ENCODE measurements around the gene PCSK5. TPM values are rescaled to one million over a fixed set of nuclear protein-coding genes. Genes with fewer than 3 reads are reported as not detected.

PCSK5 gene
- total and polyA plus RNA-seq, 8 donors: 0.37 to 86.3 (median 4.9) TPM

DNA sequence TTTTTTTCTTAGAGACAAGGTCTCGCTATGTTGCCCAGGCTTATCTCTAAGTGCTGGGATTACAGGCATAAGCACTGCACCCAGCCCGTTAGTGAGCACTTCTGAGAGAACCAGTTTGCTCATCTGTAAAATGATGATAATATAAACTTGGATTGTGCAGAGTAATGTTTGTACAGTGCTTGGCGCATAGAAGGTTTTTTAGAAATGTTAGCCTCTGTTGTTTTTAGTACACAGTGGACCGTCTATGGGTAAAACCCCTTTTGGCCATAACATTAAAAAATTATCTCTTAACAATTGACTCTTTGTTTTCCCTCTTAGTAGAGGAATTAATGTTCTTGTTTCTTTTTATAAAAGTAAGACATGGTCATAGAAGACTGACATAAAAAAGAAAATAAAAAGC is 202.1 kb downstream of the PCSK5 start:
- no peak overlapping the region for H3K27ac ChIP-seq
- no peak overlapping the region for H3K4me3 ChIP-seq
- H3K27me3 ChIP-seq: no peaks in the 10 kb centered on the region
- no peak for TF ChIP-seq EP300 (IDR thresholded peaks at IDR 0.05)
- no peak for TF ChIP-seq POLR2AphosphoS5 (IDR thresholded peaks at IDR 0.05)
- no peak for TF ChIP-seq POLR2A (IDR thresholded peaks at IDR 0.05)
- TF ChIP-seq, protein P1, sequence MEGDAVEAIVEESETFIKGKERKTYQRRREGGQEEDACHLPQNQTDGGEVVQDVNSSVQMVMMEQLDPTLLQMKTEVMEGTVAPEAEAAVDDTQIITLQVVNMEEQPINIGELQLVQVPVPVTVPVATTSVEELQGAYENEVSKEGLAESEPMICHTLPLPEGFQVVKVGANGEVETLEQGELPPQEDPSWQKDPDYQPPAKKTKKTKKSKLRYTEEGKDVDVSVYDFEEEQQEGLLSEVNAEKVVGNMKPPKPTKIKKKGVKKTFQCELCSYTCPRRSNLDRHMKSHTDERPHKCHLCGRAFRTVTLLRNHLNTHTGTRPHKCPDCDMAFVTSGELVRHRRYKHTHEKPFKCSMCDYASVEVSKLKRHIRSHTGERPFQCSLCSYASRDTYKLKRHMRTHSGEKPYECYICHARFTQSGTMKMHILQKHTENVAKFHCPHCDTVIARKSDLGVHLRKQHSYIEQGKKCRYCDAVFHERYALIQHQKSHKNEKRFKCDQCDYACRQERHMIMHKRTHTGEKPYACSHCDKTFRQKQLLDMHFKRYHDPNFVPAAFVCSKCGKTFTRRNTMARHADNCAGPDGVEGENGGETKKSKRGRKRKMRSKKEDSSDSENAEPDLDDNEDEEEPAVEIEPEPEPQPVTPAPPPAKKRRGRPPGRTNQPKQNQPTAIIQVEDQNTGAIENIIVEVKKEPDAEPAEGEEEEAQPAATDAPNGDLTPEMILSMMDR (IDR thresholded peaks at IDR 0.05): no peak
- peaks cover 0 to 10% (median 6%) of the 10 kb centered on the region in 4 donors for H3K36me3 ChIP-seq
- H3K4me1 ChIP-seq: no peaks in the 10 kb centered on the region
- intact Hi-C loops (cut with DNase I; ENCODE audit: low total_unique reads): no loop called here
- WGBS, 5 donors: 27 to 47% (median 40%) methylated on average over 4 of the region's 4 CpGs
- H3K9me3 ChIP-seq: no peaks in the 10 kb centered on the region
- DNase-seq: no peak

DNA sequence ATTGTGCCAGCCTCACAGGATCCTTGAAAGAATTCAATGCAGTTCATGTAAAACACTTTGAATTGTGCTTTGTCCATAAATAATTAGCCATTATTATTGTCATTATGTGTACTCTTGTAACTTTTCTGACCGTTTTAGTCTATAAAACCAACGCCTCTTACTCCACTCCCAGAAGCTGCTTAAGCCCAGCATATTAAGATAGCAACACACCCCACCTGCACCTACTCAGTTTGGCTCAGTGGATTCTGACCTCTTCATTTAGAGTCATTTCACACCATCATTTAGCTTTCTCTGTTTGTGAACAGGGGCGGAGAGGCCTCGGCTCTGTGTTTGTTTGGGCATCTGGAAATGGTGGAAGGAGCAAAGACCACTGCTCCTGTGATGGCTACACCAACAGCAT is 205.1 kb downstream of the PCSK5 start:
- WGBS, 5 donors: 72 to 82% (median 78%) methylated on average over 4 of the region's 4 CpGs
- intact Hi-C loops (cut with DNase I; ENCODE audit: low total_unique reads): no loop called here
- no peaks in the 10 kb centered on the region for H3K27me3 ChIP-seq
- H3K9me3 ChIP-seq: no peaks in the 10 kb centered on the region
- peaks cover 0 to 15% (median 10%) of the 10 kb centered on the region in 4 donors for H3K36me3 ChIP-seq
- H3K4me1 ChIP-seq: no peaks in the 10 kb centered on the region
- H3K27ac ChIP-seq: no peak overlapping the region
- H3K4me3 ChIP-seq: no peak overlapping the region
- no peak for DNase-seq
- TF ChIP-seq POLR2A (IDR thresholded peaks at IDR 0.05): no peak
- TF ChIP-seq, protein P1 (IDR thresholded peaks at IDR 0.05): no peak
- no peak for TF ChIP-seq EP300 (IDR thresholded peaks at IDR 0.05)
- TF ChIP-seq POLR2AphosphoS5 (IDR thresholded peaks at IDR 0.05): no peak

DNA sequence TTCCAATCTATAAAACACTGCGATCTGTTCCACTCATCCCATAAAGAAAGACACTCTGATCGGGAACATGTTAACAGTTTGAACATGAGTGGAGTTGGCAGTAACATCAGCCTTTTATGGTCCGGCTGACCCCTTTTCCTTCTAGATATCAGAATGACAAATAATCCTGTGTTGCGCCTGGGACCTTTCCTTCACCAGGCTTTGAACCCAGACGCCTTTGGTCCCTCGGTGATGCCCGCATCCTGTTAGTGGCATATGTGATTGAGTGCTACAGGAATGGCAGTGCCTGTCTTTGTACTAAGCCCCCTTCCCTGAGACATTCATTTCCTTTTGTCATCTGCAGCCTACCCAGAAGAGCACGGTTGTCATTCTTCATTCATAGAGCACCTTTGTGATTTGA is 209.0 kb downstream of the PCSK5 start:
- TF ChIP-seq, protein P1 (IDR thresholded peaks at IDR 0.05): no peak
- no peak for TF ChIP-seq EP300 (IDR thresholded peaks at IDR 0.05)
- TF ChIP-seq POLR2A (IDR thresholded peaks at IDR 0.05): no peak
- no peak for TF ChIP-seq POLR2AphosphoS5 (IDR thresholded peaks at IDR 0.05)
- H3K4me1 ChIP-seq: no peaks in the 10 kb centered on the region
- no peak overlapping the region for H3K4me3 ChIP-seq
- H3K27me3 ChIP-seq: no peaks in the 10 kb centered on the region
- H3K9me3 ChIP-seq: no peaks in the 10 kb centered on the region
- no peak for DNase-seq
- no peak overlapping the region for H3K27ac ChIP-seq
- 79 to 91% (median 86%) methylated on average over 8 of the region's 8 CpGs for WGBS, 5 donors
- intact Hi-C loops (cut with DNase I; ENCODE audit: low total_unique reads): no loop called here
- H3K36me3 ChIP-seq: peaks cover 0 to 15% (median 10%) of the 10 kb centered on the region in 4 donors

DNA sequence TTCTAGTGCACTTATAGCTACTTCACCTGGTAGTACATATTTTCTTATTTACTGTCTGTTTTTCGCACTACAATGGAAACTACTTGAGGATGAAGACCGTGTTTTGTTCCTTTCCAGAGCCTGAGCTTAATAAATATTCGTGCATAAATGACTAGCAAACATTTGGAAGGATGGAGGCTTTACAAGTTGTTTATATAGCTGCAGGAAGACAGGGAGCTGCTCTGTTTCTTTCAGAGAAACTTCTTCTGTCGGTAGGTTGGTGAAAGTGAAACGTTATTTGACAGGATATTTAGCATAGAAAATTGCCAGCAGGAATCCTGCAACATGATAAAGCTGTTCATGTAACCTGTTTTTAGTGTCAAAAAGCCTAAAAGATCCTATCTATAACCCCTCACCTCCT is 210.6 kb downstream of the PCSK5 start:
- intact Hi-C loops (cut with DNase I; ENCODE audit: low total_unique reads): no loop called here
- peaks cover 0 to 15% (median 8%) of the 10 kb centered on the region in 4 donors for H3K36me3 ChIP-seq
- no peaks in the 10 kb centered on the region for H3K4me1 ChIP-seq
- no peaks in the 10 kb centered on the region for H3K9me3 ChIP-seq
- DNase-seq: no peak
- no peak for TF ChIP-seq EP300 (IDR thresholded peaks at IDR 0.05)
- TF ChIP-seq POLR2A (IDR thresholded peaks at IDR 0.05): no peak
- TF ChIP-seq, protein P1 (IDR thresholded peaks at IDR 0.05): no peak
- TF ChIP-seq POLR2AphosphoS5 (IDR thresholded peaks at IDR 0.05): no peak
- peak overlapping the region in 1 of 5 donors; percentile 7 for H3K27ac ChIP-seq
- no peak overlapping the region for H3K4me3 ChIP-seq
- 32 to 46% (median 40%) methylated on average over 5 of the region's 5 CpGs for WGBS, 5 donors
- no peaks in the 10 kb centered on the region for H3K27me3 ChIP-seq

Data from stomach (tissue), 9 donors.